ENCODE results near the gene IER5.

GRCh38 chr1:181102841-181103240 lies 14.3 kb downstream of the IER5 start:
- TF ChIP-seq CTCF (IDR thresholded peaks at IDR 0.05) (no peak), POLR2A (IDR thresholded peaks at IDR 0.05) (no peak), POLR2AphosphoS5 (IDR thresholded peaks at IDR 0.05) (no peak)
